ENCODE data around the gene ELAPOR1.

Gene ELAPOR1

GRCh38 chr1:109151146-109151990 lies 37.5 kb downstream of the ELAPOR1 start:
- H3K4me3 ChIP-seq (ENCODE audit: low read depth in 1 of 2, low read length in 2 of 2): no peak overlapping the region
- H3K27me3 ChIP-seq (ENCODE audit: control insufficient read depth in 1 of 2, insufficient read depth in 2 of 2, low read length in 2 of 2): no peaks in the 10 kb centered on the region
- H3K9ac ChIP-seq (ENCODE audit: low read depth in 1 of 2, low read length in 2 of 2): peak overlapping the region in 1 of 2 donors; percentile 44
- H3K4me1 ChIP-seq (ENCODE audit: control insufficient read depth in 1 of 2, insufficient read depth in 2 of 2, low read length in 2 of 2): peaks cover 33 to 43% of the 10 kb centered on the region in 2 donors
- H3K27ac ChIP-seq (ENCODE audit: low read depth, low read length): peak overlapping the region; percentile 26
- no peaks in the 10 kb centered on the region for H3K9me3 ChIP-seq (ENCODE audit: control insufficient read depth in 1 of 2, low read length in 2 of 2)
- peaks cover 0 to 4% of the 10 kb centered on the region in 2 donors for H3K36me3 ChIP-seq (ENCODE audit: control insufficient read depth in 1 of 2, insufficient read depth in 2 of 2, low read length in 2 of 2)

- H3K27ac ChIP-seq (ENCODE audit: low read depth, low read length): peak overlapping the region; percentile 60
Observed at GRCh38 chr1:109152196-109152595, 38.3 kb downstream of the ELAPOR1 start.

GRCh38 chr1:109156916-109157385 lies 43.0 kb downstream of the ELAPOR1 start:
- Histone ChIP-seq H3K27ac (ENCODE audit: low read depth, low read length) (no peak overlapping the region), H3K9ac (ENCODE audit: low read depth in 1 of 2, low read length in 2 of 2) (no peak overlapping the region), H3K27me3 (ENCODE audit: control insufficient read depth in 1 of 2, insufficient read depth in 2 of 2, low read length in 2 of 2) (no peaks in the 10 kb centered on the region), H3K4me1 (ENCODE audit: control insufficient read depth in 1 of 2, insufficient read depth in 2 of 2, low read length in 2 of 2) (peaks cover 24 to 30% of the 10 kb centered on the region in 2 donors), H3K9me3 (ENCODE audit: control insufficient read depth in 1 of 2, low read length in 2 of 2) (no peaks in the 10 kb centered on the region), H3K36me3 (ENCODE audit: control insufficient read depth in 1 of 2, insufficient read depth in 2 of 2, low read length in 2 of 2) (peaks cover 0 to 17% of the 10 kb centered on the region in 2 donors), H3K4me3 (ENCODE audit: low read depth in 1 of 2, low read length in 2 of 2) (no peak overlapping the region)

More at GRCh38 chr1:109152196-109152595, 38.3 kb downstream of the ELAPOR1 start:
- Histone ChIP-seq H3K4me1 (ENCODE audit: control insufficient read depth in 1 of 2, insufficient read depth in 2 of 2, low read length in 2 of 2) (peaks cover 41 to 48% of the 10 kb centered on the region in 2 donors), H3K4me3 (ENCODE audit: low read depth in 1 of 2, low read length in 2 of 2) (no peak overlapping the region), H3K36me3 (ENCODE audit: control insufficient read depth in 1 of 2, insufficient read depth in 2 of 2, low read length in 2 of 2) (peaks cover 0 to 4% of the 10 kb centered on the region in 2 donors), H3K9me3 (ENCODE audit: control insufficient read depth in 1 of 2, low read length in 2 of 2) (no peaks in the 10 kb centered on the region), H3K27me3 (ENCODE audit: control insufficient read depth in 1 of 2, insufficient read depth in 2 of 2, low read length in 2 of 2) (no peaks in the 10 kb centered on the region), H3K9ac (ENCODE audit: low read depth in 1 of 2, low read length in 2 of 2) (peak overlapping the region in 1 of 2 donors; percentile 30)

- Histone ChIP-seq H3K36me3 (ENCODE audit: control insufficient read depth in 1 of 2, insufficient read depth in 2 of 2, low read length in 2 of 2) (peaks cover 5 to 29% of the 10 kb centered on the region in 2 donors), H3K27me3 (ENCODE audit: control insufficient read depth in 1 of 2, insufficient read depth in 2 of 2, low read length in 2 of 2) (no peaks in the 10 kb centered on the region), H3K4me1 (ENCODE audit: control insufficient read depth in 1 of 2, insufficient read depth in 2 of 2, low read length in 2 of 2) (peaks cover 36 to 38% of the 10 kb centered on the region in 2 donors), H3K27ac (ENCODE audit: low read depth, low read length) (no peak overlapping the region), H3K4me3 (ENCODE audit: low read depth in 1 of 2, low read length in 2 of 2) (no peak overlapping the region), H3K9ac (ENCODE audit: low read depth in 1 of 2, low read length in 2 of 2) (no peak overlapping the region), H3K9me3 (ENCODE audit: control insufficient read depth in 1 of 2, low read length in 2 of 2) (no peaks in the 10 kb centered on the region)
Observed at GRCh38 chr1:109158433-109158832, 44.5 kb downstream of the ELAPOR1 start.

GRCh38 chr1:109159326-109159725 lies 45.4 kb downstream of the ELAPOR1 start:
- peaks cover 36 to 38% of the 10 kb centered on the region in 2 donors for H3K4me1 ChIP-seq (ENCODE audit: control insufficient read depth in 1 of 2, insufficient read depth in 2 of 2, low read length in 2 of 2)
- no peaks in the 10 kb centered on the region for H3K9me3 ChIP-seq (ENCODE audit: control insufficient read depth in 1 of 2, low read length in 2 of 2)
- no peak overlapping the region for H3K27ac ChIP-seq (ENCODE audit: low read depth, low read length)
- H3K27me3 ChIP-seq (ENCODE audit: control insufficient read depth in 1 of 2, insufficient read depth in 2 of 2, low read length in 2 of 2): no peaks in the 10 kb centered on the region
- no peak overlapping the region for H3K4me3 ChIP-seq (ENCODE audit: low read depth in 1 of 2, low read length in 2 of 2)
- no peak overlapping the region for H3K9ac ChIP-seq (ENCODE audit: low read depth in 1 of 2, low read length in 2 of 2)
- H3K36me3 ChIP-seq (ENCODE audit: control insufficient read depth in 1 of 2, insufficient read depth in 2 of 2, low read length in 2 of 2): peaks cover 5 to 36% of the 10 kb centered on the region in 2 donors

- peaks cover 7 to 45% of the 10 kb centered on the region in 2 donors for H3K36me3 ChIP-seq (ENCODE audit: control insufficient read depth in 1 of 2, insufficient read depth in 2 of 2, low read length in 2 of 2)
- peaks cover 36 to 38% of the 10 kb centered on the region in 2 donors for H3K4me1 ChIP-seq (ENCODE audit: control insufficient read depth in 1 of 2, insufficient read depth in 2 of 2, low read length in 2 of 2)
- no peak overlapping the region for H3K9ac ChIP-seq (ENCODE audit: low read depth in 1 of 2, low read length in 2 of 2)
- H3K9me3 ChIP-seq (ENCODE audit: control insufficient read depth in 1 of 2, low read length in 2 of 2): no peaks in the 10 kb centered on the region
- no peak overlapping the region for H3K4me3 ChIP-seq (ENCODE audit: low read depth in 1 of 2, low read length in 2 of 2)
- H3K27ac ChIP-seq (ENCODE audit: low read depth, low read length): no peak overlapping the region
- no peaks in the 10 kb centered on the region for H3K27me3 ChIP-seq (ENCODE audit: control insufficient read depth in 1 of 2, insufficient read depth in 2 of 2, low read length in 2 of 2)
Observed at GRCh38 chr1:109160071-109160840, 46.3 kb downstream of the ELAPOR1 start.

GRCh38 chr1:109161858-109162606 lies 48.1 kb downstream of the ELAPOR1 start:
- Histone ChIP-seq H3K4me1 (ENCODE audit: control insufficient read depth in 1 of 2, insufficient read depth in 2 of 2, low read length in 2 of 2) (peaks cover 28 to 29% of the 10 kb centered on the region in 2 donors), H3K9me3 (ENCODE audit: control insufficient read depth in 1 of 2, low read length in 2 of 2) (no peaks in the 10 kb centered on the region), H3K27me3 (ENCODE audit: control insufficient read depth in 1 of 2, insufficient read depth in 2 of 2, low read length in 2 of 2) (no peaks in the 10 kb centered on the region), H3K9ac (ENCODE audit: low read depth in 1 of 2, low read length in 2 of 2) (no peak overlapping the region), H3K36me3 (ENCODE audit: control insufficient read depth in 1 of 2, insufficient read depth in 2 of 2, low read length in 2 of 2) (peaks cover 7 to 44% of the 10 kb centered on the region in 2 donors), H3K4me3 (ENCODE audit: low read depth in 1 of 2, low read length in 2 of 2) (peak overlapping the region in 1 of 2 donors; percentile 28), H3K27ac (ENCODE audit: low read depth, low read length) (no peak overlapping the region)

- Histone ChIP-seq H3K36me3 (ENCODE audit: control insufficient read depth in 1 of 2, insufficient read depth in 2 of 2, low read length in 2 of 2) (peaks cover 7 to 50% of the 10 kb centered on the region in 2 donors), H3K4me1 (ENCODE audit: control insufficient read depth in 1 of 2, insufficient read depth in 2 of 2, low read length in 2 of 2) (peaks cover 22 to 24% of the 10 kb centered on the region in 2 donors), H3K4me3 (ENCODE audit: low read depth in 1 of 2, low read length in 2 of 2) (no peak overlapping the region), H3K9ac (ENCODE audit: low read depth in 1 of 2, low read length in 2 of 2) (no peak overlapping the region), H3K27me3 (ENCODE audit: control insufficient read depth in 1 of 2, insufficient read depth in 2 of 2, low read length in 2 of 2) (no peaks in the 10 kb centered on the region), H3K27ac (ENCODE audit: low read depth, low read length) (no peak overlapping the region), H3K9me3 (ENCODE audit: control insufficient read depth in 1 of 2, low read length in 2 of 2) (no peaks in the 10 kb centered on the region)
Observed at GRCh38 chr1:109162626-109163025, 48.7 kb downstream of the ELAPOR1 start.

GRCh38 chr1:109163551-109163950 lies 49.6 kb downstream of the ELAPOR1 start:
- peaks cover 7 to 58% of the 10 kb centered on the region in 2 donors for H3K36me3 ChIP-seq (ENCODE audit: control insufficient read depth in 1 of 2, insufficient read depth in 2 of 2, low read length in 2 of 2)
- no peak overlapping the region for H3K27ac ChIP-seq (ENCODE audit: low read depth, low read length)
- H3K9me3 ChIP-seq (ENCODE audit: control insufficient read depth in 1 of 2, low read length in 2 of 2): no peaks in the 10 kb centered on the region
- H3K27me3 ChIP-seq (ENCODE audit: control insufficient read depth in 1 of 2, insufficient read depth in 2 of 2, low read length in 2 of 2): no peaks in the 10 kb centered on the region
- H3K4me3 ChIP-seq (ENCODE audit: low read depth in 1 of 2, low read length in 2 of 2): no peak overlapping the region
- no peak overlapping the region for H3K9ac ChIP-seq (ENCODE audit: low read depth in 1 of 2, low read length in 2 of 2)
- peaks cover 17 to 22% of the 10 kb centered on the region in 2 donors for H3K4me1 ChIP-seq (ENCODE audit: control insufficient read depth in 1 of 2, insufficient read depth in 2 of 2, low read length in 2 of 2)
